Measurements from ENCODE around the gene FAM193B. TPM values are rescaled to one million over a fixed set of nuclear protein-coding genes. Genes with fewer than 3 reads are reported as not detected.

FAM193B gene
- total and polyA plus RNA-seq, 2 donors (not counting 1 experiment from before 2014, with no cell fraction given) = 227 to 301 TPM

DNA sequence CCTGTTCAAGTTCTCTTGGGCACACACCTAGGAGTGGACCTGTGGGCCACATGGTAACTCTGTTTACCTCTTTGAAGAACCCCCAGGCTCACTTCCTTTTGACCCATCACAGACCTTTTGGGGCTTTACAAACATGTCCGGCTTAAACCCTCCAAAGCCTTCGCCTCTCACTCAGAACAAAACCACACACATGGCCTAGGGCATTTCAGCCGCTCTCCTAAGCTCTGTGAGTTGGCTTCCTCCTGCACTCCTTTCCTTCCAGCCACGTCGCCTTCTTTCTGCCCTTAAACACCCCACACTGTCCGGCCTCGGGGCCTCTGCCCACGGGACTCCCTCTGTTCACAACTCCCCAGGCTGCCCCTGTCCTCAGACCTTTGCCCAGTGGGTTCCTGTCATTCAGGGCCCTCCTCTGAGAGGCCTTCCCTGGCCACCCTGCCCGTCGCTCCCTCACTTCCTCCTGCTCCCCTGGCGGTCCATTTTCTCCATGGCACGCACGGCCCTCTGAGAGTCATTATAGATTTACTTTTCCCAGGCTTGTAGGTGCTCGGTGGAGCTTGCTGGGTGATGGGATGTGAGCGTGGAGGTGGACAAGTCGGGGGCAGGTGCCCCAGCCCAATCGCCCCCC lies 46.7 kb downstream of the FAM193B start:
- H3K27me3 ChIP-seq (replicated peaks in 1 of 4; ENCODE audit: control extremely low read depth in 1 of 4, control insufficient read depth in 3 of 4, insufficient read depth in 4 of 4, low read length in 3 of 4) = no peaks in the 10 kb centered on the region
- POLR2A ChIA-PET = interaction anchor here (0.7 to 4.1 kb wide), 6 partner anchors 9 to 104 kb away, joined by 3 to 14 read pairs (median 4); partner anchors contain the start of genes GRK6 and PDLIM7
- H2AFZ ChIP-seq (ENCODE audit: insufficient read depth, low read depth, low read length, poor library complexity, severe bottlenecking) = peak overlapping the region; percentile 64
- peaks cover 60% of the 10 kb centered on the region for H3K4me1 Mint-ChIP-seq
- H3K27ac Mint-ChIP-seq = peak overlapping the region; percentile 85
- H3K9me3 Mint-ChIP-seq (ENCODE audit: insufficient read depth) = no peaks in the 10 kb centered on the region
- H3K36me3 ChIP-seq (replicated peaks in 1 of 2; ENCODE audit: control extremely low read depth in 1 of 2, control insufficient read depth in 1 of 2, extremely low read depth in 1 of 2, insufficient read depth in 2 of 2, low read length in 1 of 2) = peaks cover 0 to 55% of the 10 kb centered on the region in 2 experiments
- 14% methylated on average over 12 of the region's 17 CpGs for WGBS (ENCODE audit: insufficient coverage)
- H3K79me2 ChIP-seq (ENCODE audit: control insufficient read depth, insufficient read depth, low read length) = peaks cover 39% of the 10 kb centered on the region
- H3K27me3 Mint-ChIP-seq = no peaks in the 10 kb centered on the region
- DNase-seq (peak; percentile 61), ATAC-seq (ENCODE audit: low read depth) (no peak)
- peaks cover 43 to 62% of the 10 kb centered on the region in 2 donors for H3K4me1 ChIP-seq (ENCODE audit: control insufficient read depth in 2 of 2, insufficient read depth in 2 of 2, low read length in 2 of 2)
- intact Hi-C loops (cut with micrococcal nuclease) = loop anchor here (1.0 to 5.0 kb wide), 2 partner anchors 9 to 205 kb away; partner anchors contain the start of genes DDX41, PRELID1 and RAB24
- H3K4me3 ChIP-seq (ENCODE audit: control extremely low read depth in 1 of 5, extremely low read depth in 1 of 5, insufficient read depth in 1 of 5, low read depth in 2 of 5, low read length in 4 of 5) = peak overlapping the region in 4 of 5 experiments; percentile 72 to 95 (median 76)
- peaks cover 31% of the 10 kb centered on the region for H4K20me1 ChIP-seq (ENCODE audit: control insufficient read depth, insufficient read depth, low read length, poor library complexity, severe bottlenecking)
- peak overlapping the region; percentile 97 for H3K4me2 ChIP-seq (replicated peaks; ENCODE audit: low read depth, low read length, poor library complexity, severe bottlenecking)
- peak overlapping the region; percentile 91 to 96 for H3K27ac ChIP-seq (ENCODE audit: low read length in 2 of 2)
- peak overlapping the region; percentile 86 for H3K9ac ChIP-seq (ENCODE audit: low read length)
- H3K4me3 Mint-ChIP-seq = peak overlapping the region; percentile 94
- TF ChIP-seq, protein P1, sequence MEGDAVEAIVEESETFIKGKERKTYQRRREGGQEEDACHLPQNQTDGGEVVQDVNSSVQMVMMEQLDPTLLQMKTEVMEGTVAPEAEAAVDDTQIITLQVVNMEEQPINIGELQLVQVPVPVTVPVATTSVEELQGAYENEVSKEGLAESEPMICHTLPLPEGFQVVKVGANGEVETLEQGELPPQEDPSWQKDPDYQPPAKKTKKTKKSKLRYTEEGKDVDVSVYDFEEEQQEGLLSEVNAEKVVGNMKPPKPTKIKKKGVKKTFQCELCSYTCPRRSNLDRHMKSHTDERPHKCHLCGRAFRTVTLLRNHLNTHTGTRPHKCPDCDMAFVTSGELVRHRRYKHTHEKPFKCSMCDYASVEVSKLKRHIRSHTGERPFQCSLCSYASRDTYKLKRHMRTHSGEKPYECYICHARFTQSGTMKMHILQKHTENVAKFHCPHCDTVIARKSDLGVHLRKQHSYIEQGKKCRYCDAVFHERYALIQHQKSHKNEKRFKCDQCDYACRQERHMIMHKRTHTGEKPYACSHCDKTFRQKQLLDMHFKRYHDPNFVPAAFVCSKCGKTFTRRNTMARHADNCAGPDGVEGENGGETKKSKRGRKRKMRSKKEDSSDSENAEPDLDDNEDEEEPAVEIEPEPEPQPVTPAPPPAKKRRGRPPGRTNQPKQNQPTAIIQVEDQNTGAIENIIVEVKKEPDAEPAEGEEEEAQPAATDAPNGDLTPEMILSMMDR (IDR thresholded peaks at IDR 0.05) = no peak
- no peak for TF ChIP-seq EZH2 (IDR thresholded peaks at IDR 0.05; ENCODE audit: borderline replicate concordance, insufficient read depth, low read depth, low read length, poor library complexity, severe bottlenecking)
- CTCF ChIA-PET = interaction anchor here (0.7 to 5.5 kb wide), 11 partner anchors 8 to 118 kb away, joined by 3 to 70 read pairs (median 4); partner anchors contain the start of genes DDX41 and PDLIM7
- no peaks in the 10 kb centered on the region for H3K9me3 ChIP-seq (ENCODE audit: control extremely low read depth in 1 of 3, control insufficient read depth in 2 of 3, insufficient read depth in 1 of 3, low read length in 2 of 3)

DNA sequence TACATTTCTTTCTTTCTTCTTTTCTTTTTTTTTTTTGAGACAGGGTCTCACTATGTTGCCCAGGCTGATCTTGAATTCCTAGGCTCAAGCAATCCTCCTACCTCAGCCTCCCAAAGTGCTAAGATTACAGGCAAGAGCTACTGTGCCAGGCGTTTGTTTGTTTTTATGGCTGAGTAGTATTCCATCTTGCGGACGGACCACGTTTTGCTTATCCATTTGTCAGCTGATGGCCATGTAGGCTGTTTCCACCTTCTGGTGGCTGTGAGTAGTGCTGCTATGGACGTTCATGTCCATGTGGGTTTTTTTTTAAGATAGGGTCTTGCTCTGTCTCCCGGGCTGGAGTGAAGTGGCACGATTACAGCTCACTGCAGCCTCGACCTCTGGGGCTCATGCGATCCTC lies 47.2 kb downstream of the FAM193B start:
- ATAC-seq (ENCODE audit: low read depth) (no peak), DNase-seq (no peak)
- Mint-ChIP-seq H3K4me1 (peaks cover 65% of the 10 kb centered on the region), H3K4me3 (peak overlapping the region; percentile 94), H3K27ac (peak overlapping the region; percentile 85), H3K27me3 (no peaks in the 10 kb centered on the region), H3K9me3 (ENCODE audit: insufficient read depth) (no peaks in the 10 kb centered on the region)
- peak overlapping the region; percentile 86 for H3K9ac ChIP-seq (ENCODE audit: low read length)
- no peak for TF ChIP-seq EZH2 (IDR thresholded peaks at IDR 0.05; ENCODE audit: borderline replicate concordance, insufficient read depth, low read depth, low read length, poor library complexity, severe bottlenecking)
- TF ChIP-seq, protein P1 (IDR thresholded peaks at IDR 0.05) = no peak
- H3K79me2 ChIP-seq (ENCODE audit: control insufficient read depth, insufficient read depth, low read length) = peaks cover 35% of the 10 kb centered on the region
- H4K20me1 ChIP-seq (ENCODE audit: control insufficient read depth, insufficient read depth, low read length, poor library complexity, severe bottlenecking) = peaks cover 35% of the 10 kb centered on the region
- H3K4me2 ChIP-seq (replicated peaks; ENCODE audit: low read depth, low read length, poor library complexity, severe bottlenecking) = peak overlapping the region; percentile 97
- intact Hi-C loops (cut with micrococcal nuclease) = loop anchor here (5.0 kb wide), 1 partner anchor 205 kb away; the partner anchor contains the start of genes PRELID1 and RAB24
- H2AFZ ChIP-seq (ENCODE audit: insufficient read depth, low read depth, low read length, poor library complexity, severe bottlenecking) = peak overlapping the region; percentile 64
- no peaks in the 10 kb centered on the region for H3K9me3 ChIP-seq (ENCODE audit: control extremely low read depth in 1 of 3, control insufficient read depth in 2 of 3, insufficient read depth in 1 of 3, low read length in 2 of 3)
- H3K4me3 ChIP-seq (ENCODE audit: control extremely low read depth in 1 of 5, extremely low read depth in 1 of 5, insufficient read depth in 1 of 5, low read depth in 2 of 5, low read length in 4 of 5) = no peak overlapping the region
- H3K36me3 ChIP-seq (replicated peaks in 1 of 2; ENCODE audit: control extremely low read depth in 1 of 2, control insufficient read depth in 1 of 2, extremely low read depth in 1 of 2, insufficient read depth in 2 of 2, low read length in 1 of 2) = peaks cover 0 to 52% of the 10 kb centered on the region in 2 experiments
- ChIA-PET CTCF (interaction anchor here (0.9 to 5.5 kb wide), 9 partner anchors 7 to 395 kb away, joined by 3 to 70 read pairs (median 4); partner anchors contain the start of genes B4GALT7, DDX41 and PDLIM7), POLR2A (interaction anchor here (0.6 to 4.1 kb wide), 4 partner anchors 9 to 56 kb away, joined by 3 to 14 read pairs (median 4); partner anchors contain the start of gene PDLIM7)
- H3K27me3 ChIP-seq (replicated peaks in 1 of 4; ENCODE audit: control extremely low read depth in 1 of 4, control insufficient read depth in 3 of 4, insufficient read depth in 4 of 4, low read length in 3 of 4) = no peaks in the 10 kb centered on the region
- H3K4me1 ChIP-seq (ENCODE audit: control insufficient read depth in 2 of 2, insufficient read depth in 2 of 2, low read length in 2 of 2) = peaks cover 49 to 67% of the 10 kb centered on the region in 2 donors
- WGBS (ENCODE audit: insufficient coverage) = 79% methylated on average over 9 of the region's 9 CpGs
- H3K27ac ChIP-seq (ENCODE audit: low read length in 2 of 2) = no peak overlapping the region
